Measurements from ENCODE around the gene KIF13A.

DNA sequence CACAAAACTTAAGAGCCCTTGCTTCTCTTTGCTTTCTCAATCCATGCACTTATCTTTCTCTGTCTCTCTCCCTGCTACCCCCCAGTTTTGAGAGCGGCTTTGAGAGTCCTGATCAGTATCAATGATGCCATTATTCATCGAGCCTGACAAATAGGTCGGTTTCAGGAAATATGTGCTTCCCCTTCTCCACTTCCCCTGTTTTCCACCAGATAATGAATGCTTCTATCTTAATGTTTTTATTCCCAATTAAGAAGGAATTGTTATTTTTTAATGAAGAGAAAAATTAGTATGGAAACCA, 117.7 kb downstream of the KIF13A start:
- TF ChIP-seq, protein P1, sequence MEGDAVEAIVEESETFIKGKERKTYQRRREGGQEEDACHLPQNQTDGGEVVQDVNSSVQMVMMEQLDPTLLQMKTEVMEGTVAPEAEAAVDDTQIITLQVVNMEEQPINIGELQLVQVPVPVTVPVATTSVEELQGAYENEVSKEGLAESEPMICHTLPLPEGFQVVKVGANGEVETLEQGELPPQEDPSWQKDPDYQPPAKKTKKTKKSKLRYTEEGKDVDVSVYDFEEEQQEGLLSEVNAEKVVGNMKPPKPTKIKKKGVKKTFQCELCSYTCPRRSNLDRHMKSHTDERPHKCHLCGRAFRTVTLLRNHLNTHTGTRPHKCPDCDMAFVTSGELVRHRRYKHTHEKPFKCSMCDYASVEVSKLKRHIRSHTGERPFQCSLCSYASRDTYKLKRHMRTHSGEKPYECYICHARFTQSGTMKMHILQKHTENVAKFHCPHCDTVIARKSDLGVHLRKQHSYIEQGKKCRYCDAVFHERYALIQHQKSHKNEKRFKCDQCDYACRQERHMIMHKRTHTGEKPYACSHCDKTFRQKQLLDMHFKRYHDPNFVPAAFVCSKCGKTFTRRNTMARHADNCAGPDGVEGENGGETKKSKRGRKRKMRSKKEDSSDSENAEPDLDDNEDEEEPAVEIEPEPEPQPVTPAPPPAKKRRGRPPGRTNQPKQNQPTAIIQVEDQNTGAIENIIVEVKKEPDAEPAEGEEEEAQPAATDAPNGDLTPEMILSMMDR (IDR thresholded peaks at IDR 0.05), result no peak
- no peak for TF ChIP-seq POLR2A (IDR thresholded peaks at IDR 0.05)
